Activated CD8-positive, alpha-beta T cell treated with anti-CD3 and anti-CD28 coated beads for 36 hours (primary cell): ENCODE results near the gene ITSN2. TPM values are rescaled to one million over a fixed set of nuclear protein-coding genes. Genes with fewer than 3 reads are reported as not detected.
A peak's percentile ranks its signal among the peaks of the same experiment; 100 is the strongest.

Source experiments
- ATAC-seq: fragments of 200-7000 bp; cut with Tn5 transposase; one replicate; pipeline ENCODE4 v1.10.0; 2021; ENCODE audit warnings: mild to moderate bottlenecking, moderate library complexity
- CTCF ChIA-PET: fragments of 350-600 bp; sonication (Branson Sonifier 250); formaldehyde crosslinking; loops from one replicate; lab custom pipeline; 2021; ENCODE audit warnings: antibody characterized with exemption; lab: Charles Lee
- POLR2A ChIA-PET: fragments of 350-600 bp; sonication (Branson Sonifier 250); formaldehyde crosslinking; loops from one replicate; lab custom pipeline; 2021; ENCODE audit warnings: antibody characterized with exemption; lab: Charles Lee
- DNase-seq: peaks from one replicate; pipeline ENCODE4 v3.0.0-alpha.2; 2020
- H3K27ac Mint-ChIP-seq: one replicate; pipeline ENCODE4 v1.8.0; 2021; ENCODE audit warnings: mild to moderate bottlenecking, mixed read lengths
- H3K27me3 Mint-ChIP-seq: one replicate; pipeline ENCODE4 v1.8.0; 2021; ENCODE audit warnings: mixed read lengths
- H3K36me3 Mint-ChIP-seq: one replicate; pipeline ENCODE4 v1.8.0; 2021; ENCODE audit warnings: low read depth, mixed read lengths
- H3K4me1 Mint-ChIP-seq: one replicate; pipeline ENCODE4 v1.8.0; 2021; ENCODE audit warnings: low read depth, mixed read lengths
- H3K4me3 Mint-ChIP-seq: one replicate; pipeline ENCODE4 v1.8.0; 2021; ENCODE audit warnings: mild to moderate bottlenecking, moderate library complexity, mixed read lengths
- H3K9me3 Mint-ChIP-seq: one replicate; pipeline ENCODE4 v1.8.0; 2021; ENCODE audit warnings: mixed read lengths
- CTCF ChIP-seq: fragments of 200-600 bp; IDR thresholded peaks from one replicate; pipeline ENCODE4 v1.8.0; 2022; ENCODE audit warnings: antibody characterized with exemption, mild to moderate bottlenecking
- intact Hi-C: fragments of 100-400 bp; cut with micrococcal nuclease; formaldehyde crosslinking; loops from one replicate; pipeline ENCODE4 v1.10.0; 2022
- total RNA-seq, 2 experiments: library from RNA; stranded (reverse); gene quantifications; one replicate each; pipeline ENCODE4 v1.2.3, GENCODE V29; 2021

Gene ITSN2
- total RNA-seq, 2 experiments from 2014 or later, result 44.0 to 48.6 TPM

DNA sequence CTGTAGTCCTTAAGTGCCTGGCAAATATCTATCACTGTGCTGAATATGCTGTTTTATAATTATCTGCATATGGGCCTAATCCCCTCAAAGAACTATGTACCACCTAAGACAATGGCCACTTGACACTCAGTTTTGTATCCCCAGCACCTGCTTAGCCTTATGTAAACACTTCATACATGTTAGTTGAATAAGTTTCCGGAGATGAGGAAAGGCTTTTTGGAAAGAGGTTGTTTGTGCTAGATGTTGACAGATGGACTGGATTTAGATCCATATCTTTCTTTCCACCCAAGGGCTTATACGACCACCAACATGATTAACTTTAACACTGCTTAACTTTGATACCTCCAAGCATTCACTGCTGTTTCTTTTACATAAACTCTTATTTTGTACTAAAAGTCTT is 122.2 kb downstream of the ITSN2 start:
- no peak for ATAC-seq
- no peak for DNase-seq
- peaks cover 8% of the 10 kb centered on the region for H3K36me3 Mint-ChIP-seq
- ChIA-PET POLR2A (no interaction called here), CTCF (no interaction called here)
- H3K27me3 Mint-ChIP-seq, result no peaks in the 10 kb centered on the region
- no peak overlapping the region for H3K4me3 Mint-ChIP-seq
- no peaks in the 10 kb centered on the region for H3K4me1 Mint-ChIP-seq
- no peak overlapping the region for H3K27ac Mint-ChIP-seq
- H3K9me3 Mint-ChIP-seq, result no peaks in the 10 kb centered on the region
- intact Hi-C loops, result no loop called here
- TF ChIP-seq CTCF, result no peak

- ChIA-PET CTCF (interaction anchor here (1.3 kb wide), 1 partner anchor 14 kb away, joined by 3 read pairs; no protein-coding TSS in a partner anchor), POLR2A (no interaction called here)
- no peak for ATAC-seq
- no peaks in the 10 kb centered on the region for H3K4me1 Mint-ChIP-seq
- H3K27me3 Mint-ChIP-seq, result no peaks in the 10 kb centered on the region
- no peak for DNase-seq
- H3K4me3 Mint-ChIP-seq, result no peak overlapping the region
- peaks cover 8% of the 10 kb centered on the region for H3K36me3 Mint-ChIP-seq
- intact Hi-C loops, result no loop called here
- TF ChIP-seq CTCF, result no peak
- no peaks in the 10 kb centered on the region for H3K9me3 Mint-ChIP-seq
- H3K27ac Mint-ChIP-seq, result peak overlapping the region; percentile 27
Observed at GRCh38 chr2:24237313-24237712, 123.0 kb downstream of the ITSN2 start.

GRCh38 chr2:24233321-24233720 is 127.0 kb downstream of the ITSN2 start:
- Mint-ChIP-seq H3K27me3 (no peaks in the 10 kb centered on the region), H3K4me1 (no peaks in the 10 kb centered on the region), H3K9me3 (no peaks in the 10 kb centered on the region), H3K27ac (no peak overlapping the region), H3K4me3 (no peak overlapping the region), H3K36me3 (peaks cover 5% of the 10 kb centered on the region)
- intact Hi-C loops, result no loop called here
- no peak for DNase-seq
- no peak for ATAC-seq
- no peak for TF ChIP-seq CTCF
- ChIA-PET CTCF (no interaction called here), POLR2A (no interaction called here)

DNA sequence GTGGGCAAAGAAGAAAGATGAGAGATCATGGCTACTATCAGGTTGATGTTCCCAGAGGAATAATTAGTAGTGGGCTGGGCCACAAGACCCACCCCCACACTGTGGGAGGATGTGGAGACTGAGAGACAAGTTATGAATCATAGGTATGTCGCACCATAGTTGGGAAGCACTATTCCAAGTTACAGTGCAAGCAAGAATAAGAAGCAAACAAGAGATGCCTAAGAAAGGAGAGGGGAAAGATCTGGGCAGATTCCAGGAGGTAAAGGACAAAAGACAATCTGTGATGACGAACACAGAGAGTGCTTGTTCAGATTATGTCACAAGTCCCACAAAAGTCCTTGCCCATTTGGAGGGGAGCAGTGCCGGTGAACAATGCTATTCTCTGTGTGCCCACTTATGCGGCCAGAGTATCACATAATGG is 128.9 kb downstream of the ITSN2 start:
- ATAC-seq (no peak), DNase-seq (no peak)
- no peaks in the 10 kb centered on the region for H3K9me3 Mint-ChIP-seq
- no peak for TF ChIP-seq CTCF
- POLR2A ChIA-PET, result no interaction called here
- CTCF ChIA-PET, result no interaction called here
- no peaks in the 10 kb centered on the region for H3K4me1 Mint-ChIP-seq
- H3K4me3 Mint-ChIP-seq, result no peak overlapping the region
- no peak overlapping the region for H3K27ac Mint-ChIP-seq
- peaks cover 5% of the 10 kb centered on the region for H3K36me3 Mint-ChIP-seq
- H3K27me3 Mint-ChIP-seq, result no peaks in the 10 kb centered on the region
- intact Hi-C loops, result no loop called here

- no peaks in the 10 kb centered on the region for H3K36me3 Mint-ChIP-seq
- H3K4me1 Mint-ChIP-seq, result no peaks in the 10 kb centered on the region
- no peak overlapping the region for H3K27ac Mint-ChIP-seq
- intact Hi-C loops, result no loop called here
- no peak for DNase-seq
- H3K27me3 Mint-ChIP-seq, result no peaks in the 10 kb centered on the region
- peak; percentile 30 for TF ChIP-seq CTCF
- no peaks in the 10 kb centered on the region for H3K9me3 Mint-ChIP-seq
- CTCF ChIA-PET, result interaction anchor here (1.1 kb wide), 1 partner anchor 10 kb away, joined by 3 read pairs; no protein-coding TSS in a partner anchor
- H3K4me3 Mint-ChIP-seq, result no peak overlapping the region
- ATAC-seq, result no peak
- POLR2A ChIA-PET, result no interaction called here
Observed at GRCh38 chr2:24228470-24228869, 131.9 kb downstream of the ITSN2 start.
